Ectodermal cell (in vitro differentiated cells): ENCODE data around the gene ATOX1. TPM values are rescaled to one million over a fixed set of nuclear protein-coding genes. Genes with fewer than 3 reads are reported as not detected.

Experiments used
- H3K27ac ChIP-seq: 2 replicates; pipeline ENCODE4 v1.7.0; 2013; ENCODE audit warnings: mild to moderate bottlenecking, low read depth, low read length; ENCODE audit not compliant: insufficient read depth, poor library complexity, severe bottlenecking
- H3K27me3 ChIP-seq: 2 replicates; pipeline ENCODE4 v1.7.0; 2013; ENCODE audit warnings: mild to moderate bottlenecking, low read length; ENCODE audit not compliant: insufficient read depth, control insufficient read depth, poor library complexity, severe bottlenecking
- H3K36me3 ChIP-seq: one replicate; pipeline ENCODE4 v1.7.0; 2013; ENCODE audit warnings: low read length; ENCODE audit not compliant: control insufficient read depth, insufficient read depth
- H3K4me1 ChIP-seq: one replicate; pipeline ENCODE4 v1.7.0; 2013; ENCODE audit warnings: low read length; ENCODE audit not compliant: control insufficient read depth, insufficient read depth
- H3K4me3 ChIP-seq: 2 replicates; pipeline ENCODE4 v1.7.0; 2013; ENCODE audit warnings: low read depth, low read length, control low read depth; ENCODE audit not compliant: insufficient read depth
- H3K9me3 ChIP-seq: 2 replicates; pipeline ENCODE4 v1.7.0; 2013; ENCODE audit warnings: mild to moderate bottlenecking, low read length, moderate library complexity; ENCODE audit not compliant: control insufficient read depth
- WGBS, 2 experiments: methylation state at CpG; one replicate each; pipeline ENCODE4 v1.1.7; 2013; ENCODE audit warnings: missing lambda C conversion rate in 2 of 2; 5-methylcytosine and 5-hydroxymethylcytosine counted together
- polyA plus RNA-seq, 4 experiments: library from polyadenylated mRNA; stranded (reverse); fragments of 50-300 nt; gene quantifications; one replicate each; pipeline ENCODE4 v1.2.3, GENCODE V29; 2013

The ATOX1 gene
- 108 TPM for polyA plus RNA-seq (2013, experiment 1 of 4)
- polyA plus RNA-seq (2013, experiment 2 of 4), result 109 TPM
- 120 TPM for polyA plus RNA-seq (2013, experiment 3 of 4)
- polyA plus RNA-seq (2013, experiment 4 of 4), result 124 TPM

GRCh38 chr5:151758430-151759241, at the start of gene ATOX1:
ATOX1 (minus strand) TSS chr5:151758631; CDS start chr5:151758551, 80 bp downstream.
- Histone ChIP-seq H3K36me3 (no peaks in the 10 kb centered on the region), H3K4me3 (peak within 1 kb of the TSS; percentile 84), H3K9me3 (no peaks in the 10 kb centered on the region), H3K27ac (peak within 1 kb of the TSS; percentile 76), H3K27me3 (no peaks in the 10 kb centered on the region), H3K4me1 (peaks cover 3% of the 10 kb centered on the region)
- WGBS, 2 experiments, result 5 to 6% methylated on average over 61 of the region's 61 CpGs

- Histone ChIP-seq H3K27me3 (no peaks in the 10 kb centered on the region), H3K4me1 (no peaks in the 10 kb centered on the region), H3K4me3 (no peak overlapping the region), H3K36me3 (peaks cover 60% of the 10 kb centered on the region), H3K27ac (no peak overlapping the region), H3K9me3 (no peaks in the 10 kb centered on the region)
- WGBS, 2 experiments, result 96 to 99% methylated on average over 3 of the region's 3 CpGs
Measured at GRCh38 chr5:151805414-151806223, 47.2 kb upstream of the ATOX1 start.

GRCh38 chr5:151800532-151800931, 42.1 kb upstream of the ATOX1 start:
- H3K4me3 ChIP-seq, result no peak overlapping the region
- no peak overlapping the region for H3K27ac ChIP-seq
- 98% methylated on average over 2 of the region's 2 CpGs for WGBS, 2 experiments
- H3K27me3 ChIP-seq, result no peaks in the 10 kb centered on the region
- no peaks in the 10 kb centered on the region for H3K4me1 ChIP-seq
- H3K36me3 ChIP-seq, result peaks cover 69% of the 10 kb centered on the region
- H3K9me3 ChIP-seq, result no peaks in the 10 kb centered on the region

- H3K27me3 ChIP-seq, result no peaks in the 10 kb centered on the region
- 89 to 97% methylated on average over 2 to 3 of the region's 3 CpGs for WGBS, 2 experiments
- no peaks in the 10 kb centered on the region for H3K9me3 ChIP-seq
- no peak overlapping the region for H3K27ac ChIP-seq
- H3K36me3 ChIP-seq, result peaks cover 66% of the 10 kb centered on the region
- no peak overlapping the region for H3K4me3 ChIP-seq
- no peaks in the 10 kb centered on the region for H3K4me1 ChIP-seq
Measured at GRCh38 chr5:151799407-151799806, 41.0 kb upstream of the ATOX1 start.

DNA sequence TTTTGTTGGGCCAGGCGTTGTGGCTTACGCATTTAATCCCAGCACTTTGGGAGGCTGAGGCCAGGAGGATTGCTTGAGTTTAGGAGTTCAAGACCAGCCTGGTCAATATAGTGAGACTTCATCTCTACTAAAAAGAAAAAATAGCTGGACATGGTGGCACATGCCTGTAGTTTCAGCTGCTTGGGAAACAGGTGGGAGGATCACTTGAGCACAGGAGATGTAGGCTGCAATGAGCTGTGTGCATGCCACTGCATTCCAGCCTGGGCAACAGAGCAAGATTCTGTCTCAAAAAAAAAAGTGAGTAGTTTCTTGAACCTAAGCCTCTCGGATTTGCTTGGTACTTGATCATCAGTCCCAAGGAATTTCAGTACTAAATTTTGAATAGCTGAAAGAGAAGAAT, 40.2 kb upstream of the ATOX1 start:
- 98 to 99% methylated on average over 3 of the region's 3 CpGs for WGBS, 2 experiments
- H3K36me3 ChIP-seq, result peaks cover 70% of the 10 kb centered on the region

GRCh38 chr5:151795426-151795825, 37.0 kb upstream of the ATOX1 start:
- H3K4me3 ChIP-seq, result no peak overlapping the region
- 100% methylated on average over 1 of the region's 1 CpG for WGBS, 2 experiments

More for the DNA sequence above, 40.2 kb upstream of the ATOX1 start:
- no peaks in the 10 kb centered on the region for H3K4me1 ChIP-seq
- no peak overlapping the region for H3K4me3 ChIP-seq
- H3K27me3 ChIP-seq, result no peaks in the 10 kb centered on the region
- H3K9me3 ChIP-seq, result no peaks in the 10 kb centered on the region
- H3K27ac ChIP-seq, result no peak overlapping the region

GRCh38 chr5:151793358-151793757, 34.9 kb upstream of the ATOX1 start:
- no peak overlapping the region for H3K27ac ChIP-seq

More at GRCh38 chr5:151795426-151795825, 37.0 kb upstream of the ATOX1 start:
- Histone ChIP-seq H3K27ac (no peak overlapping the region), H3K27me3 (no peaks in the 10 kb centered on the region), H3K36me3 (peaks cover 68% of the 10 kb centered on the region), H3K9me3 (no peaks in the 10 kb centered on the region), H3K4me1 (no peaks in the 10 kb centered on the region)

DNA sequence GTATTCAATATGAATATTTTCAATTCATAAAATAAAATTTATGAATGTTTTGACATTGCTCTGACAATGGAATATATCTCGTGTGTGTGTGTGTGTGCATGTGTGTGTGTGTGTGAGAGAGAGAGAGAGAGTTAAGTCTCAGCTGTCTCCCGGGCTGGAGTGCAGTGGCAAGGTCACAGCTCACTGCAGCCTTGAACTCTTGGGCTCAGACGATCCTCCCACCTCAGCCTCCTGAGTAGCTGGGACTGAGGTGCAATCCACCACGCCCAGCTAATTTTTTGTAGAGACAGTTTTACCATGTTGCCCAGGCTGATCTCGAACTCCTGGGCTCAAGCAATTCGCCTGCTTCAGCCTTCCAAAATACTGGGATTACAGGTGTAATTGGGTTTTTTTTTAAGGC, 29.4 kb upstream of the ATOX1 start:
- Histone ChIP-seq H3K27ac (no peak overlapping the region), H3K36me3 (peaks cover 30% of the 10 kb centered on the region), H3K9me3 (no peaks in the 10 kb centered on the region), H3K4me3 (no peak overlapping the region), H3K27me3 (no peaks in the 10 kb centered on the region), H3K4me1 (no peaks in the 10 kb centered on the region)
- WGBS, 2 experiments, result 91 to 92% methylated on average over 6 of the region's 6 CpGs

More at GRCh38 chr5:151793358-151793757, 34.9 kb upstream of the ATOX1 start:
- no peak overlapping the region for H3K4me3 ChIP-seq
- peaks cover 57% of the 10 kb centered on the region for H3K36me3 ChIP-seq
- 94 to 95% methylated on average over 3 of the region's 3 CpGs for WGBS, 2 experiments
- no peaks in the 10 kb centered on the region for H3K27me3 ChIP-seq
- H3K9me3 ChIP-seq, result no peaks in the 10 kb centered on the region
- H3K4me1 ChIP-seq, result no peaks in the 10 kb centered on the region

GRCh38 chr5:151786468-151786867, 28.0 kb upstream of the ATOX1 start:
- H3K27me3 ChIP-seq, result no peaks in the 10 kb centered on the region
- no peak overlapping the region for H3K4me3 ChIP-seq
- no peaks in the 10 kb centered on the region for H3K4me1 ChIP-seq
- H3K9me3 ChIP-seq, result no peaks in the 10 kb centered on the region
- WGBS, 2 experiments, result 92 to 97% methylated on average over 4 of the region's 4 CpGs
- no peak overlapping the region for H3K27ac ChIP-seq
- H3K36me3 ChIP-seq, result peaks cover 22% of the 10 kb centered on the region

GRCh38 chr5:151784141-151784540, 25.7 kb upstream of the ATOX1 start:
- Histone ChIP-seq H3K4me3 (no peak overlapping the region), H3K27me3 (no peaks in the 10 kb centered on the region)
- WGBS, 2 experiments, result 84 to 90% methylated on average over 3 of the region's 3 CpGs

More at GRCh38 chr5:151784141-151784540, 25.7 kb upstream of the ATOX1 start:
- H3K27ac ChIP-seq, result no peak overlapping the region
- no peaks in the 10 kb centered on the region for H3K4me1 ChIP-seq
- H3K9me3 ChIP-seq, result no peaks in the 10 kb centered on the region
- H3K36me3 ChIP-seq, result peaks cover 4% of the 10 kb centered on the region
